Stomach smooth muscle (tissue), 2 donors: ENCODE results near the gene OSBP2.

Experiments used
- H3K27ac ChIP-seq: one replicate; pipeline ENCODE4 v1.7.0; 2013; ENCODE audit warnings: mild to moderate bottlenecking, low read length, inconsistent platforms
- H3K27me3 ChIP-seq, 2 donors: one replicate each; pipeline ENCODE4 v1.7.0; 2013; ENCODE audit warnings: low read length in 2 of 2; ENCODE audit not compliant: insufficient read depth in 2 of 2, control insufficient read depth in 1 of 2
- H3K36me3 ChIP-seq, 2 donors: one replicate each; pipeline ENCODE4 v1.7.0; 2013; ENCODE audit warnings: low read length in 2 of 2; ENCODE audit not compliant: control insufficient read depth in 2 of 2, insufficient read depth in 2 of 2
- H3K4me1 ChIP-seq: one replicate; pipeline ENCODE4 v1.7.0; 2013; ENCODE audit warnings: low read length; ENCODE audit not compliant: control insufficient read depth, insufficient read depth
- H3K4me3 ChIP-seq, 2 donors: one replicate each; pipeline ENCODE4 v1.7.0; 2013; ENCODE audit warnings: low read length in 2 of 2
- H3K9ac ChIP-seq, 2 donors: one replicate each; pipeline ENCODE4 v1.7.0; 2013; ENCODE audit warnings: low read length in 2 of 2, mild to moderate bottlenecking in 1 of 2
- H3K9me3 ChIP-seq, 2 donors: one replicate each; pipeline ENCODE4 v1.7.0; 2013; ENCODE audit warnings: low read length in 2 of 2; ENCODE audit not compliant: control insufficient read depth in 2 of 2
- donor health status: healthy.
- donor health status: Pancreatic carcinoma.

The OSBP2 gene

DNA sequence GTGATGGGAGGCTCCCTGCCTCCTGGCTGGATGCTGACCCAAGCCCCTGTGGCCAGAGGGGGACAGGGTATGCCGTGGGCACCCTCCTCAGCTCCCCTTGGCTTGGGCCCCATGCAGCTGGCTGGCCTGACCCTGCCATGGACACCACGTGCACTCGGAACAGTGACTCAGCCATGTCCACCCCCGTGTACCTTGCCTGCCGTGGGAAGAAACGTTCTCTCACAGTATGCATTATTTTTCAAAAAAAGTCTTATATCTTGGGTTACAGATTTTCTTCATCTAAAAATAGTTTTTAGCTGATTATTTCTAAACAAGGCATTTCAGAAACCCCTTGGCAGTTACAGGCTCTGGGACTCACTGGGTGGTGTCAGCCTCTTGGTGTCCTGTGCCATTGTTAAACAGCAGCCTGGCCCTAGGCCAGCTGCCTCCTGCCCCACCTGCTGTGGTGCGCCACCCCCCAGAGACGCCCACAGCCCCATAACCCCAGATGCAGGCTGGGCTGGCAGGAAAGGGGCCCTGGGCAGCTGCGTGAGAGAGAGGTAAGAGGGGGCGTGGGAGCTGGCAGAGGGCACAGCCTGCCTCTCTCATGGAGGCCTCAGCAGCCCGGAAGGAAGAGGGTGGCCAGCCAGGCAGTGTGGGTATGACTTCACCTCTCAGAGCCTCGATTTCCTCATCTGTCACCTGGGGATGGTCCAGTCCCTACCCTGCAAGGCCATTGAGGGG, 174.2 kb downstream of the OSBP2 start:
- Histone ChIP-seq H3K27ac (no peak overlapping the region), H3K36me3 (no peaks in the 10 kb centered on the region), H3K27me3 (no peaks in the 10 kb centered on the region), H3K9me3 (no peaks in the 10 kb centered on the region), H3K4me1 (no peaks in the 10 kb centered on the region), H3K9ac (no peak overlapping the region), H3K4me3 (no peak overlapping the region)

DNA sequence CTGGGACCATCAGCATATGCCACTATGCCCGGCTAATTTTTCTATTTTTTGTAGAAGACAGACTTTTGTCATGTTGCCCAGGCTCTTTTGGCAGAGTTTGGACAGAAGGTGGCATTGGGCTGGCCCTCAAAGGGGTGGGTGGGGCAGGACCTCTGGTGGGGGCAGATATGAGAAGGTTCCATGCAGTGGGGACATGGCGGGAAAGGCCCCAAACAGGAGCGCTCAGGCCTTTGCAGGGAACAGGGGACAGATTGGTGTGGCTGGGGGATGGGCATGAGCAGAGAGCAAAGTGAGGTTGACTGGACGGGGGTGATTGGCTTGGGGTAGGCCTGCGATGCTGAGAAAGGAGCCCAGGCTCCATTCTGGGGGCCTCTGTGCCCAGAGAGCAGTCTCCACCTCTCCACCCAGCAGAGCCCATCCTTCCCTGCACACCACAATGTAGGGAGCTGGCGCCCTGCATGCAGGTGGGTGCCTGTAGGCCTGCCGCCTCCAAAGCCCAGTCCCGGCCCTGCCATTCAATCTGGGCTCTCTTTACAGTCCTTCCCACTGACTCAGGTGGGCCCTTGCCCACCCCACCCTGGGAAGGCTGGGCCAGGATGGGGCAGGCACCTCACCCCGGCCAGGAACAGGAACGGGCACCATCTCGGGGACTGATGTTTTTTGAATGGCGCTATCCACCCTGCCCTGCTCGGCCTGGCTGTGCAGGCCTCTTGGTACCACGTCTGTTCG, 175.2 kb downstream of the OSBP2 start:
- no peak overlapping the region for H3K9ac ChIP-seq

DNA sequence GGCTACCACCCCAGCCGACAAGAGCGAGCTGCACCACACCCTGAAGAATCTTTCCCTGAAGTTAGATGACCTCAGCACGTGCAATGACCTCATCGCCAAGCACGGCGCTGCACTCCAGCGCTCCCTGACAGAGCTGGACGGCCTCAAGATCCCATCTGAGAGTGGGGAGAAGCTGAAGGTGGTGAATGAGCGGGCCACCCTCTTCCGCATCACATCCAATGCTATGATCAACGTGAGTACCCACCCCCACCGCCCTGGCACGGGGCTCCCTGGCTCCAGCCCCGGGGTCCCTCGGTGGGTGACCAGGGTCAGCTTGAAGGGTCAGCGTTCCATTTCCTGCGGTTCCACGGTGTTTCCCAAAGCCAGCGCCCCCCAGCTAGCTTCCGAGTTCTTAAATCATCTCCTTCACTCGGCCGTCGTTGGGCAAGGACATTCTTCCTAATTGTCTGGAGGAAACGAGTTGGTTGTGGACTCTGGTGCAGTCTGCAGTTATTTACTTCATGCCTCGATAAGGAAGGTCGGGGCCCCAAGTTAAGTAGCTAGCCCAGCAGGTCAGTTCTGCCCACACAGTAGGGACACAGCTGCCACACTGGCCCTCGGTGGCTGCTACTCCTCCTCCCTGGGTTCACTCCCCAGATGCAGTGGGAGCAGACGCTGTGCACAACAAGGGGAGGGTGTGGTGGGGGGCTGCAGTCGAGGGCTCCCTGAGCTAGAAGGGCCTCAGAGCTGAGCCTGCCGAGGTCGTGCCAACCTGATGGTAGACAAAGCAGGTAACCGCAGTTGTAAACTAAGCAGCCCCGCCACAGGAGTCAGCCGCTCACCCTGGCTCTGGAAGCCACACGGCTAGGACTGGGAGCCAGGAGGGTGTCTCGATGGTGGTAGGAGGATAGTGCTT, 176.0 kb downstream of the OSBP2 start:
- Histone ChIP-seq H3K9me3 (no peaks in the 10 kb centered on the region), H3K27ac (no peak overlapping the region), H3K9ac (no peak overlapping the region), H3K4me1 (no peaks in the 10 kb centered on the region), H3K36me3 (no peaks in the 10 kb centered on the region), H3K27me3 (no peaks in the 10 kb centered on the region), H3K4me3 (no peak overlapping the region)

More for the DNA sequence above, 175.2 kb downstream of the OSBP2 start:
- no peaks in the 10 kb centered on the region for H3K27me3 ChIP-seq
- no peaks in the 10 kb centered on the region for H3K9me3 ChIP-seq
- H3K27ac ChIP-seq: no peak overlapping the region
- no peaks in the 10 kb centered on the region for H3K4me1 ChIP-seq
- H3K4me3 ChIP-seq: no peak overlapping the region
- H3K36me3 ChIP-seq: no peaks in the 10 kb centered on the region

DNA sequence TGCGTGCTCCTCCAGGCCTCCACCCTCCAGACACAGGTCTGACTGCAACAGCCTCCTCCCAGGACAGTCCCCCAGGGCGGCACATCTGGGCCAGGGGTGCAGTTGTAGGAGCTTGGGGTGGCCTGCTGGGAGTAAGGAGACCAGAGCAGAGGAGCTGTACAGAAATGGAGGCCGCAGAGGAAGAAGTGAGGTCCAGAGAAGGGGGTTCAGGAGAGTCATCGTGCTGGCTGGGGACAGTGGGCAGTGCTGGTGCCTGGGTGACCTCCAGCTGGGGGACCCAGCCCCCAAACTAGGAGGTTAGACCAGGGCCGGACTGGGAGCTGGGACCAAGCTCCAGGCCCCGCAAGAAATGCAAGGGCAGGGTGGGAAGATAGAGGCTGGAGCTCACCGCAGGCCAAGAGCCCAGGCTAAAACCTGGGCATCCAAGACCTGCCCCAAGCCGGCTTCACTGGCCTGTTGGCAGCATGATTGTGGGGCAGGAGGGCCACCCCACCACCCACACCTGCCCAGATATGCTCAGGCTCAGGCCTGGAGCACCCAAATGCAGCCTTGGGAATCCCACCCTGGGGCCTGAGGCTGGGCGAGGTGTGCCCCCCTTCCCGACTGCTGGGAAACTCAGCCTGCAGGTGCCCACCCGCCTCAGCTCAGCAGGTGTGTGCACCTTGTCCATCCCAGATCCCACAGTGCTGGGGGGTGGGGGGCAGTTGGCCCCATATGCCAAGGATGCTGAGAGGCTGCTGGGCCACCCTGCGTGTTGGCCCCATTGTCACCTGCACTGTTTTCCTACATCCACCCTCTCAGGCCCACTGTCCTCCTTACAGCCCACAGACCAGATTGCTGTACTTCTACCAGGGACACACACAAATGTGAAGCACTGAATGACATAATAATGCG, 177.0 kb downstream of the OSBP2 start:
- Histone ChIP-seq H3K4me1 (no peaks in the 10 kb centered on the region), H3K9me3 (no peaks in the 10 kb centered on the region), H3K4me3 (no peak overlapping the region), H3K9ac (no peak overlapping the region), H3K27me3 (no peaks in the 10 kb centered on the region), H3K36me3 (no peaks in the 10 kb centered on the region), H3K27ac (no peak overlapping the region)

DNA sequence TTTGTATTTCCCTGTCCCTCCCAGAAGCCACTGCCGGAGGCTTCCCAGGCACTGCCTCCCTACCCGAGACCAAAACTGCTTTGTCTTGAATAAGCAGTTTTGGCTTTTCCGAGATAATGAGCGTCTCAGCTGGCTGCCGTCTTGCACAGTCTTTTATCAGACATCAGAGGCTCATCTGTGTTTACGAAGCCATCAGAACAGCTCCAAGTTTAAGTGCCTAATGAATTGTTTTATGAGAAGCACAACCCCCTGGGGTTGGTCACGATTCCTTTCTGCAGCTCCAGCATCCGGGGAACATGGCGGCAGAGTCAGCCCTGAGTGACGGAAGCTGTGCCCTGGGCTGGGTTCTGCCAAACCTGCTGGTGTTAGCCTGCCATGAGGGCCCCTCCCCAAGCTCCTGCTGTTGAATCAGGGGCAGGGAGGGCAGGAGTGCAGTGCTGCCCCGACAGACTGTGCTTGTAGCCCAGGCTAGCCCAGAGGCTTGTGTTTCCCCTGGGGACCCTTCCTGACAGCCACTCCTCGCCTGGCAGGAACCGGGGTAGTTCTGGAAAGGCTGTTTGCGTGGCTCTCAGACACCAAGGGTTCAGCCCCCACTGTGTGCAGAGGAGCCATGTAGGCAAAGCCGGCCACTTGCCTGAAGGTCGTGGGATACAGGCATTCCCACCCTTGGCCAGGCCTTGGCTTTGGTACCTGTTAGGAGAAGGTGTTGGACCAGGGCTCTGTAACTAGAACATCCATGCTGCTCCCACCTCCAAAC, 177.8 kb downstream of the OSBP2 start:
- Histone ChIP-seq H3K9ac (no peak overlapping the region), H3K4me1 (no peaks in the 10 kb centered on the region), H3K4me3 (no peak overlapping the region), H3K27me3 (no peaks in the 10 kb centered on the region), H3K27ac (no peak overlapping the region), H3K36me3 (no peaks in the 10 kb centered on the region), H3K9me3 (no peaks in the 10 kb centered on the region)

DNA sequence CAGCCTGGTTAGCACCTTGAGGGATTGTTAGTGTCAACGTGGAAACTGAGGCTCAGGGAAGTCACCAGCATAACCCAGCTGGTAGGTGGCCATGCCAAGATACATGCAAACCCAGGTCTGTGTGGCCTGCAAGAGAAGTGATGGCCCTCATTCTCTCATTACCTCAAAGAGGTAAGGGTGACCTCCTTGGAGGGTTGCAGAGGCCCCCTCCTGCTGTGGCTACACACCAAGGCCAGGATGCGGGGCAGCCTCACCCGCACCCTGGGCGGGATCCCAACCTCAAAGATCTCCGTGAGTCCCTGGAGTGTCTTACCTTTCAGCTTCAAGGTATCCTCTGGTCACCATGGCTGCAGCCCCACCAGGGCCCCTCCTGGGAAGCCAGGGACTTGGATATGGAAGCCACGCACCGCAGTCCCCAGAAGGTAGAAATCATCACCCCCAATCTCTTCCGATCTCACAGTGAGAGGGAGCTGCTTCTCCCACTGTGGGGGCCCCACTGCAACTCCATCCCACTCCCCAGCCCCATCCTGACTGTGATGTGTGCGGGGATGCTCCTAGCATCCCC, 178.5 kb downstream of the OSBP2 start:
- no peaks in the 10 kb centered on the region for H3K36me3 ChIP-seq
- no peaks in the 10 kb centered on the region for H3K4me1 ChIP-seq
- no peaks in the 10 kb centered on the region for H3K9me3 ChIP-seq
- H3K27ac ChIP-seq: no peak overlapping the region
- no peaks in the 10 kb centered on the region for H3K27me3 ChIP-seq
- no peak overlapping the region for H3K9ac ChIP-seq
- H3K4me3 ChIP-seq: no peak overlapping the region

DNA sequence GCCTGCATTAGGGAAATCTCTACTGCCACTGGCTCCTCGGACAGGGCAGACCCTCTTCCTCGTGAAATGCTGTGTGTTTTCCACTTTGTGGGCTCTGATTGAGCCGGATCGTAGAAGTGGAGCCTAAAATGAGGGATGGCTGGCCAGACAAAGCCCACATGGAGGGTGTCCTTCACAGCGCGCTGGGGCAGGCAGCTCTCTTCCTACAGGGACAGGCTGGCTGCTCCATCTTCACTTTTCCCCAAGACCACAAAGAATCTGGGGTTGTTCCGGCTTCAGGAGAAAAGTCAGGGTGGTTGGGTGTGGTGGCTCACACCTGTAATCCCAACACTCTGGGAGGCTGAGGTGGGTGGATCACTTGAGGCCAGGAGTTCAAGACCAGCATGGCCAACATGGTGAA, 179.0 kb downstream of the OSBP2 start:
- Histone ChIP-seq H3K4me1 (no peaks in the 10 kb centered on the region), H3K9ac (no peak overlapping the region), H3K27me3 (no peaks in the 10 kb centered on the region)

DNA sequence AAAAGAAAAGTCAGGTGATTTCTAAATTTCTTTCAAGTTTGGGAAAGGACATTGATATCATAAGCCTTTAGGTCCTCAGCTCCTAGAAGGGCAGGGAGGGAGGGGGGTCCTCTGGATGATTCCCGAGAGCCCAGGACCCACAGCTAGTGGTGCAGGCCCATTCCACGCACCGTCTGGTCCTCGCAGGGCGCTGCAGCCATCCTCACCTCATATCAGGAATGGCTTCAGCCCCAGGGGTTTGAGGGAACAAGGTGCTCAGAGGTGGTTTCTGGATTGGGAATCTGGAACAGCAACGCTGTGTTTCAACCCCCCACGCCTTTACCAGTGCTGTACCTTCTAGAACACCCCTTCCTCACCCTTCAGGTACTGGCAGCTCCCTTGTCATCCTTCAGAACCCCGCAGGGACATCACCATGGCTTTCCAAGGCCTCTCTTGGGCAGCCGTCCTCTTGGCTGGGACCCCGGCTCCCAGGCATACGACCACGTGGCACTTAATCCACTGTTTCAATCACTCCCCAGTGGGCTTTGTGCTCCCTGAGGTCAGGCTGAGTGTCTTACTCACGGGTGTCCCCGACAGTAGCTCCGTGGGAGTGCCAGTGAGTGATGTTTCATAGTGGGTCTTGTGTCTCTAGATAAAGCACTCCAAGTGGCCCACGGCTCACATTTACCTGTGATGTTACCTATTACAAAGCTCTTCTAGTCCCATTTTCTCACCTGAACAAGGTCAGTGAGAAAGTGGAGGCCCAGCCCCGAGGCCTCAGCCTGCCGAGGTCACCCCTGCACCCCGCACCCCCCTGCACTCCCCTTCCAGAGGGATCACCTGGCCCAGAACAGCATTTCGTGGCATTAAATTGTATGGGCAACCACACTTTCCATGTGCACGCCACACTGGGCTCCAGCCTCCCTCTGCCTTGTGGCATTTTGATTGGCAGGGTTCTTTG, 180.0 kb downstream of the OSBP2 start:
- Histone ChIP-seq H3K4me1 (no peaks in the 10 kb centered on the region), H3K9ac (no peak overlapping the region), H3K27ac (no peak overlapping the region), H3K36me3 (no peaks in the 10 kb centered on the region), H3K9me3 (no peaks in the 10 kb centered on the region), H3K4me3 (no peak overlapping the region), H3K27me3 (no peaks in the 10 kb centered on the region)

More for the DNA sequence above, 179.0 kb downstream of the OSBP2 start:
- Histone ChIP-seq H3K9me3 (no peaks in the 10 kb centered on the region), H3K36me3 (no peaks in the 10 kb centered on the region), H3K27ac (no peak overlapping the region), H3K4me3 (no peak overlapping the region)
